LoVo (cell line): ENCODE data around the gene ZNF512.

Experiments used
- DNase-seq: peaks from one replicate; pipeline ENCODE4 v3.0.0-alpha.2; 2016; ENCODE audit warnings: low spot score

ZNF512 gene

DNA sequence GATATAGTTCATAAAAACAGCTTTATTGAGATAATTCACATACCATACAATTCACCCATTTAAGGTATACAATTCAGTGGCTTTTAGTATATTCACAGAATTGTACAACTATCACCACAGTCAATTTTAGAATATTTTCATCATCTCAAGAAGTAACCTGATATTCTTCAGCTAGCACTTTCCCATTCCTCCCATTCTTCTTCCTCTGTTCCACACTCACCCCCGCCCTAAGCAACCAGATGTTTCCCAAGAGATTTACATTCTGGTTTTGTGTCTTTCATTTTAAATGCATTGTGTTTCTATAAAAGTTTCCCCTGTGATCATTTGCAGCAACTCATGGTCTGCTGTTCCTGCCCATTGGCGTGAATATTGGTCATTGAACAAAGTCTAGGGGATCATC, 51.4 kb downstream of the ZNF512 start:
- DNase-seq: no peak

GRCh38 chr2:27636766-27637165, 53.9 kb downstream of the ZNF512 start:
- no peak for DNase-seq

GRCh38 chr2:27638037-27638637, 55.3 kb downstream of the ZNF512 start:
- no peak for DNase-seq

DNA sequence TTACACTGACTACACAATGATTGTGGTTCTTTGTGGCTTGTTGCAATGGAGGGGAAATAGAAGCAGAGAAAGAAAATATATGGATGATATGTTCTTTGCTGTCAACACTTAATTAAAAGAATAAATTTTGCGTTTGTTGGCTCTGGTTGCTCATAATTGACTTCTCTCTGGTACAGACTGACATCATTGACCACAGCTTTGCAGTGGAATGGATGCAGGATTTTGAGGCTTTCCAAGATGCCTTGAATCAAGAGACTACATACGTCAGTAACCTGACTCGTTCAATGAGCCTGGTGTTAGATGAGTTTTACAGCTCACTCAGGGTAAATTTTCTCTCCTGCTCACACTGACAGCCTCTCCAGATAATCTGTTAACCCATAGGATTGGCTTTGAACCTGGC, 55.9 kb downstream of the ZNF512 start:
- DNase-seq: no peak

DNA sequence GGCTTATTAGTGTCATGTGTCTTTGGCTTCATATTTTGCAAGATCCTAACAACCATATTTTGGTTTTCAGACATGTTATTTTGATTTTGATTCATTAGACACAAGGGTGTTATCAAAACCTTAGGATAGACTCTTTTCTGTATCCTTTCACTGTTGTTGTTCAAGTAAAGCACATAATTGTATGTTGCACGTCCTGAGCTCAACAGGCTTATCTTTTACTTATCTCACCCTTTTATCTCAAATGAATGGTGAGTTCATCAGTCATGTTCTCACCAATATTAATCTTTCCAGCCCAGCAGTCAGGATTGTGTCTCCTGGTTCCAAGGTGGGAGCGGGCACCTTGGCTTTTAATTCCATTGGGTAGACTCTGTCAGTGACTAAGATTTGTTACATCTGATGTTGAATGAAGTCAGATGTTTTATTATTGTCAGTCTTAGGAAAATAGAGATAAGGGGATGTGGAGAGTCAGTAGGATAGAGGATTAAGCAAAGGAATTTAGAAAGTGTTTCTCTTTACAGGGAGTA, 57.9 kb downstream of the ZNF512 start:
- no peak for DNase-seq

GRCh38 chr2:27645197-27645596, 62.4 kb downstream of the ZNF512 start:
- DNase-seq: no peak

GRCh38 chr2:27647289-27647688, 64.4 kb downstream of the ZNF512 start:
- no peak for DNase-seq

DNA sequence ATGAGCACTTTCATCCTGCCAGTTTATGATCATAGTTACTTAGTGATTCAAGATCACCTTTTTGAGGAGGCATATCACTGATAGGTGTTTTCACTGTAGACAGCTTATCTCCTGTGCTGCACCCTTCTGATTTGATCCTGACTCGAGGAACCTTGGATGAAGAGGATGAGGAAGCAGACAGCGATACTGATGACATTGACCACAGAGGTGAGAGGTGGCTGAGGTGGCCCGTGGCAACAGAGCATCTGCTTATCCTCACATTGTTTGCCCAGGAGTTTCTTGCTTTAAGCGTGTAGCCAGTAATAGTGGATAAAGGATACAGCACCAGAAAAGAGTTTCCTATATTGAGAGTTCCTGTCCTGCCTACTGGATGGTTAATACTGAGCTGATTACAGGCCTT, 64.9 kb downstream of the ZNF512 start:
- no peak for DNase-seq

DNA sequence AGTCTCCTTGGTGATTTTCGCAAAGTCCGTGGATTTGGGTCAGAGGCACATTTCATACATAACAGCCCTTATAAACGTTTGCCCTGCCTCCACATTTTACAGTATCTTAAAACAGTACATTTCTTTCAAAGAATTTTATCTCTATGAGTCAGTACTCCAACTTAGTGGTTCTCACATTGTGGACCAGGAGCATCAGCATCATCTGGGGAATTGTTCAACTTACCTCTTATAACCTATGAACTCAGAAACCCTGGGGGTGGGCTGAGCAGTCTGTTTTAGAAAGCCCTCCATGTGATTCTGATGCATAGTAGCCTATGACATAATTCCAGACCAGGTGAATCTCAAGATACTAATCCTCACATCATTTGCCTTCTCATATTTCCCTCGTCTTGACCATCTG, 68.2 kb downstream of the ZNF512 start:
- DNase-seq: no peak

GRCh38 chr2:27652341-27652740, 69.5 kb downstream of the ZNF512 start:
- DNase-seq: no peak

- no peak for DNase-seq
Measured at GRCh38 chr2:27652790-27653189, 69.9 kb downstream of the ZNF512 start.

DNA sequence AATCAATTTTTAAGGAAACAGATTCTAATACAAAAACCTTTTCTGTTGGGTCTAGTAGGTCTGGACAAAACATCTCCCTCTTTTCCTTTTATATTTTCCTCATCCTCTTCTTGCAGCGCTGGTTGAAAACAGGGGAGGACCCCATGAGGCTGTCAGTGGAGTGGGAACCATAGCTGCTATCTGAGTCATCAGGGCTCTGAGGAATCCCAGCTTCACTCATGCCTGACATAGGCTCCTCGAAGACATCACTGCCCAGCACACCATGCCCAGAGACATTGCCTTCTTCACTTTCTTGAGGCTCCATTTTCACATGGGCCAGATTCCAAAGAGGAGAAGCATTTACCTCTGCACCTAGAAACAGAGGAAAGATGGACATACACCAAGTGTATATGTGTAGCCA, 70.6 kb downstream of the ZNF512 start:
- no peak for DNase-seq

GRCh38 chr2:27655155-27655951, 72.5 kb downstream of the ZNF512 start:
- no peak for DNase-seq

DNA sequence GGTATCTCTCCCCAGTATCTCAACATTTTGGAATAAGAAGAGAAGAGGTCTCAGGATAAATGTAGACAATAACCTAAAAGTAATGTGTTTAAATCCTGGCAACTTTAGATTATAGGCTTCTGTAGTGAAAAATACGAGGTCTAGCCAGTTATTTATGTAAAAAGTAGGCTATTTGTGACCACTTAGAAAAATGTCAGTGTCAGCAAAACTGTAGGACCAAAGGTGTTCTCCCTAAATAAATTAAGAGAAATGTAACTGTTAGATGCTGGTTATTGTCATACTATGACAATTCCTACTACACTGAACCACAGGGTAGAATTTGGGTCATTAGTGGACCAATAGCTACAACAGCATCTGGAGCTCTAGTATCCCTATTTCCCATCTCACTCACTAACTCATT, 78.5 kb downstream of the ZNF512 start:
- DNase-seq: no peak

- DNase-seq: peak; percentile 79
Measured at GRCh38 chr2:27663285-27664153, 80.7 kb downstream of the ZNF512 start, which contains the start of the genes SLC4A1AP and SUPT7L. Gene SLC4A1AP, plus strand, starts transcription at chr2:27663889. Its CDS starts 26 bp downstream, at chr2:27663915. Gene SUPT7L, minus strand, starts transcription at chr2:27663614. Its CDS starts 1,422 bp downstream, at chr2:27662192.

- no peak for DNase-seq
Measured at GRCh38 chr2:27664154-27664574, 81.3 kb downstream of the ZNF512 start.

- no peak for DNase-seq
Measured at GRCh38 chr2:27664622-27665363, 82.0 kb downstream of the ZNF512 start.

DNA sequence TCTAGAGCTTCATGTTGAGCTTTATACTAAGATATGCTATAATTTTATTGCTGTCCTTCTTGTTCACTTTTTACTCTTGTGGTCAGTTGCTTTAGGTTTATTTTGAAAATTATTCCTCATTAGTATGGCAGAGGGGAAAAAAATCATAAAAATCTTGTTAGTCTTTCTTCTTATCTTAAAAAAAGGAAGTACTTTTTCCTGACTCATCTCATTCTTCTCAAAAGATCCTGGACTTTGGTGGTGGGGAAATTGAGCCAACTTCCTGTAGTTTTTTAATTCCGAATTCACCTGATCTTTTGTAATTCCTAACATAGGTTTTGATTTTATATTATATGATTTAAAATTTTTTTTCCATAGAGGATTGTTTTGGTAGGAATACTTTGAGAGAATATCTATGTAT, 84.6 kb downstream of the ZNF512 start:
- DNase-seq: no peak

DNA sequence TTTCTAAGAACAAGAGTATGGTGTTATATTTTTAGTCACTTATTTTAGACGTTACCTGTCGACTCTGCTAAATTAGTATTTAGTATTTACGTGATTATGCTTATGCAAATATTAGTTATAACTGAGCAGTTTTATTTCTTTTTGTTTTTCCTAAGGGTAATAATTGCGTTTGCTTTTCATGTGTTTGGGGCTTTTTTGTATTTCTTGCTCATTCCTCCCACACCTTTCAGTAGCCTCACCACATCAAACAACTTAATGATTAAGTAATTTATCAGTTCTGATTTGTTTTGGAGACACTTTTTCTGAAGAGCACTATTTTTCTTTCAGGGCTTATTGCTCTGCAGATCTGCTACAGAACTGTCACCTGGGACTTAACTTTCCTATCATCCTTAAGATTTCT, 88.4 kb downstream of the ZNF512 start:
- no peak for DNase-seq
